ENCODE data around the gene PYGM. TPM values are rescaled to one million over a fixed set of nuclear protein-coding genes. Genes with fewer than 3 reads are reported as not detected.

PYGM gene
- total RNA-seq, 1 experiment from 2014 or later: 6.6 TPM

Other genes starting within 250 kb of the PYGM start
- 0.07 TPM in 1 of 3 replicates, not detected in the others for gene SLC22A11, start 204.0 kb downstream of the PYGM start, total RNA-seq (2021)
- not detected in 3 replicates for gene SLC22A12, start 168.8 kb downstream of the PYGM start, total RNA-seq (2021)
- gene NRXN2, start 36.8 kb downstream of the PYGM start, total RNA-seq (2021): 8.0 to 10.4 TPM (median 8.6 TPM) in 3 replicates
- gene RASGRP2, start 15.8 kb downstream of the PYGM start, total RNA-seq (2021): 31.9 to 41.5 TPM (median 40.3 TPM) in 3 replicates
- 285 to 314 TPM (median 300 TPM) in 3 replicates for gene SF1, start 18.6 kb upstream of the PYGM start, total RNA-seq (2021)
- gene MAP4K2, start 43.2 kb upstream of the PYGM start, total RNA-seq (2021): 24.5 to 31.6 TPM (median 28.3 TPM) in 3 replicates
- 47.1 to 53.3 TPM (median 51.2 TPM) in 3 replicates for gene MEN1, start 50.6 kb upstream of the PYGM start, total RNA-seq (2021)
- 14.9 to 21.6 TPM (median 17.3 TPM) in 3 replicates for gene CDC42BPG, start 84.7 kb upstream of the PYGM start, total RNA-seq (2021)
- 29.9 to 38.1 TPM (median 35.2 TPM) in 3 replicates for gene EHD1, start 118.6 kb upstream of the PYGM start, total RNA-seq (2021)
- 25.2 to 31.4 TPM (median 27.6 TPM) in 3 replicates for gene ATG2A, start 157.2 kb upstream of the PYGM start, total RNA-seq (2021)
- 8.7 to 10.2 TPM (median 9.1 TPM) in 3 replicates for gene PPP2R5B, start 164.7 kb upstream of the PYGM start, total RNA-seq (2021)
- 1.0 to 1.6 TPM (median 1.6 TPM) in 3 replicates for gene GPHA2, start 175.9 kb upstream of the PYGM start, total RNA-seq (2021)
- not detected in 3 replicates for gene MAJIN, start 212.1 kb upstream of the PYGM start, total RNA-seq (2021)
- 1.3 to 3.2 TPM (median 2.2 TPM) in 3 replicates for gene BATF2, start 237.0 kb upstream of the PYGM start, total RNA-seq (2021)